Lung (tissue), 12 donors: ENCODE results near the gene RASAL2. TPM values are rescaled to one million over a fixed set of nuclear protein-coding genes. Genes with fewer than 3 reads are reported as not detected.

Experiments
- ATAC-seq: fragments of 200-7000 bp; cut with Tn5 transposase; one replicate; pipeline ENCODE4 v1.9.1; 2020; ENCODE audit warnings: moderate number of reproducible peaks; ENCODE audit not compliant: insufficient read depth, low FRiP score
- DNase-seq, 3 donors: peaks; one replicate each; pipeline ENCODE4 v3.0.0-alpha.2; 2013 to 2017
- H3K27ac ChIP-seq, 2 donors: one replicate each; pipeline ENCODE4 v1.5.1; 2013; ENCODE audit warnings: mild to moderate bottlenecking in 2 of 2, moderate library complexity in 2 of 2, control low read depth in 1 of 2, inconsistent platforms in 1 of 2, low read depth in 1 of 2, low read length in 1 of 2
- H3K27me3 ChIP-seq, 3 donors: one replicate each; pipeline ENCODE4 v1.5.1; 2013; ENCODE audit warnings: low read length in 2 of 3; ENCODE audit not compliant: control insufficient read depth in 3 of 3, insufficient read depth in 3 of 3
- H3K36me3 ChIP-seq, 4 donors: one replicate each; pipeline ENCODE4 v1.5.1; 2013; ENCODE audit warnings: low read length in 4 of 4, mild to moderate bottlenecking in 1 of 4, moderate library complexity in 1 of 4; ENCODE audit not compliant: control insufficient read depth in 4 of 4, insufficient read depth in 4 of 4
- H3K4me1 ChIP-seq, 5 donors: one replicate each; pipeline ENCODE4 v1.5.1; 2013; ENCODE audit warnings: low read length in 5 of 5, mild to moderate bottlenecking in 2 of 5, moderate library complexity in 1 of 5; ENCODE audit not compliant: control insufficient read depth in 5 of 5, insufficient read depth in 5 of 5
- H3K4me3 ChIP-seq: one replicate; pipeline ENCODE4 v1.5.1; 2013; ENCODE audit warnings: mild to moderate bottlenecking, control low read depth, moderate library complexity
- H3K9ac ChIP-seq, 2 donors: one replicate each; pipeline ENCODE4 v1.5.1; 2013; ENCODE audit warnings: low read length in 2 of 2, control low read depth in 1 of 2; ENCODE audit not compliant: insufficient read depth in 1 of 2
- H3K9me3 ChIP-seq, 4 donors: one replicate each; pipeline ENCODE4 v1.5.1; 2013; ENCODE audit warnings: low read length in 3 of 4, mild to moderate bottlenecking in 1 of 4, moderate library complexity in 1 of 4; ENCODE audit not compliant: control insufficient read depth in 4 of 4, insufficient read depth in 3 of 4
- CTCF ChIP-seq: IDR thresholded peaks from 2 replicates; pipeline ENCODE4 v1.5.1; 2012; ENCODE audit warnings: mild to moderate bottlenecking; ENCODE audit errors: control extremely low read depth, extremely low read depth
- WGBS, 2 donors: extraction: QIAGEN DNeasy Blood & Tissue Kit; methylation state at CpG; one replicate each; pipeline ENCODE4 v1.1.7; 2013; 5-methylcytosine and 5-hydroxymethylcytosine counted together
- polyA plus RNA-seq, 2 donors: library from polyadenylated mRNA; stranded (reverse); fragments of 200-250 nt; gene quantifications; one replicate each; pipeline ENCODE4 v1.2.1, GENCODE V29; 2013
- total RNA-seq, 2 donors: library from RNA; depleted of rRNA in 1 of 2; stranded (reverse); fragments of >200 nt in 1 of 2; gene quantifications; one replicate each; pipeline ENCODE4 v1.2.1, GENCODE V29; 2014 to 2021
- donor health status: control.
- donor health status: control.
- donor health status: Bipolar disorder and iron deficiency.
- donor health status: healthy.
- donor health status: DM: yes; HTN: yes; CAD: no.

RASAL2 gene
- total and polyA plus RNA-seq, 4 donors: 4.9 to 34.8 (median 15.8) TPM

- H3K27me3 ChIP-seq: no peaks in the 10 kb centered on the region
- no peak for TF ChIP-seq CTCF
- WGBS, 2 donors: 80 to 90% methylated on average over 7 of the region's 7 CpGs
- H3K4me1 ChIP-seq: peaks cover 3 to 19% (median 7%) of the 10 kb centered on the region in 5 donors
- H3K4me3 ChIP-seq: no peak overlapping the region
- no peak for DNase-seq
- H3K9me3 ChIP-seq: no peaks in the 10 kb centered on the region
- H3K27ac ChIP-seq: no peak overlapping the region
- H3K9ac ChIP-seq: no peak overlapping the region
- H3K36me3 ChIP-seq: no peaks in the 10 kb centered on the region
- no peak for ATAC-seq
These were observed 237.1 kb downstream of the RASAL2 start for GRCh38 chr1:178330848-178331497.

GRCh38 chr1:178335426-178335825, 241.5 kb downstream of the RASAL2 start:
- Histone ChIP-seq H3K9me3 (no peaks in the 10 kb centered on the region), H3K36me3 (no peaks in the 10 kb centered on the region), H3K4me1 (peaks cover 3 to 32% (median 15%) of the 10 kb centered on the region in 5 donors), H3K4me3 (no peak overlapping the region), H3K27ac (no peak overlapping the region), H3K9ac (peak overlapping the region in 1 of 2 donors; percentile 65), H3K27me3 (no peaks in the 10 kb centered on the region)
- 81 to 83% methylated on average over 3 of the region's 3 CpGs for WGBS, 2 donors
- peak; percentile 25 to 69 (median 61) for DNase-seq
- no peak for TF ChIP-seq CTCF
- no peak for ATAC-seq

- no peak for TF ChIP-seq CTCF
- H3K4me1 ChIP-seq: peaks cover 4 to 45% (median 15%) of the 10 kb centered on the region in 5 donors
- no peak overlapping the region for H3K4me3 ChIP-seq
- no peak overlapping the region for H3K9ac ChIP-seq
- no peaks in the 10 kb centered on the region for H3K36me3 ChIP-seq
- DNase-seq: peak in 2 of 3 donors; percentile 53 to 60
- H3K27me3 ChIP-seq: no peaks in the 10 kb centered on the region
- no peak for ATAC-seq
- no peak overlapping the region for H3K27ac ChIP-seq
- H3K9me3 ChIP-seq: no peaks in the 10 kb centered on the region
These were observed 243.3 kb downstream of the RASAL2 start for GRCh38 chr1:178337091-178337706.
